C4-2B (cell line): Measurements from ENCODE around the gene LINGO1.

Experiments
- ZFX ChIP-seq: fragments of 450-650 bp; IDR thresholded peaks from 2 replicates; pipeline ENCODE4 v1.6.1; 2017
- TF ChIP-seq, protein P1 (sequence below): fragments of 450-650 bp; conservative IDR thresholded peaks from 2 replicates; pipeline ENCODE4 v1.5.1; 2017; ENCODE audit warnings: mild to moderate bottlenecking

DNA sequence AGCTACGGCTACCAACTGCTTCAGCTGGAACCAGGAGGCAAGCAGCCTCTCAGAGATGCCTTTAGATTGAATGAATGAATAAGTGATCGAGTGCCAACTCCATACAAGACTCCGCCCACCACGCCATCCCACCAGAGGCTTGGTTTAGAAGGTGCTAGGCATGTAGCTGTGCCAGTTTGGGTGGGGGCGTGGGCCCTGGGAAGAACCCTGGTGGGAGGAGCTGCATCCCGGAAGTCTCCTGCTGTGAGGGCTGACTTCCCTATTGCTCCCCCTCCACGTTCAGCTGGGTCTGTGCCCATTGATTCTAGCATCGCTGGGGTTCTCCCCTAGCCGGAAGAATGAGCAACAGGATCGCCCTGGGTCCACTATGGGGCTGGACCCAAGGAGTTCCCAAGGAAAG is 20.9 kb downstream of the LINGO1 start:
- TF ChIP-seq, protein P1, sequence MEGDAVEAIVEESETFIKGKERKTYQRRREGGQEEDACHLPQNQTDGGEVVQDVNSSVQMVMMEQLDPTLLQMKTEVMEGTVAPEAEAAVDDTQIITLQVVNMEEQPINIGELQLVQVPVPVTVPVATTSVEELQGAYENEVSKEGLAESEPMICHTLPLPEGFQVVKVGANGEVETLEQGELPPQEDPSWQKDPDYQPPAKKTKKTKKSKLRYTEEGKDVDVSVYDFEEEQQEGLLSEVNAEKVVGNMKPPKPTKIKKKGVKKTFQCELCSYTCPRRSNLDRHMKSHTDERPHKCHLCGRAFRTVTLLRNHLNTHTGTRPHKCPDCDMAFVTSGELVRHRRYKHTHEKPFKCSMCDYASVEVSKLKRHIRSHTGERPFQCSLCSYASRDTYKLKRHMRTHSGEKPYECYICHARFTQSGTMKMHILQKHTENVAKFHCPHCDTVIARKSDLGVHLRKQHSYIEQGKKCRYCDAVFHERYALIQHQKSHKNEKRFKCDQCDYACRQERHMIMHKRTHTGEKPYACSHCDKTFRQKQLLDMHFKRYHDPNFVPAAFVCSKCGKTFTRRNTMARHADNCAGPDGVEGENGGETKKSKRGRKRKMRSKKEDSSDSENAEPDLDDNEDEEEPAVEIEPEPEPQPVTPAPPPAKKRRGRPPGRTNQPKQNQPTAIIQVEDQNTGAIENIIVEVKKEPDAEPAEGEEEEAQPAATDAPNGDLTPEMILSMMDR = no peak
- TF ChIP-seq ZFX = no peak
